Measurements from ENCODE around the gene TMC7.

Gene TMC7

DNA sequence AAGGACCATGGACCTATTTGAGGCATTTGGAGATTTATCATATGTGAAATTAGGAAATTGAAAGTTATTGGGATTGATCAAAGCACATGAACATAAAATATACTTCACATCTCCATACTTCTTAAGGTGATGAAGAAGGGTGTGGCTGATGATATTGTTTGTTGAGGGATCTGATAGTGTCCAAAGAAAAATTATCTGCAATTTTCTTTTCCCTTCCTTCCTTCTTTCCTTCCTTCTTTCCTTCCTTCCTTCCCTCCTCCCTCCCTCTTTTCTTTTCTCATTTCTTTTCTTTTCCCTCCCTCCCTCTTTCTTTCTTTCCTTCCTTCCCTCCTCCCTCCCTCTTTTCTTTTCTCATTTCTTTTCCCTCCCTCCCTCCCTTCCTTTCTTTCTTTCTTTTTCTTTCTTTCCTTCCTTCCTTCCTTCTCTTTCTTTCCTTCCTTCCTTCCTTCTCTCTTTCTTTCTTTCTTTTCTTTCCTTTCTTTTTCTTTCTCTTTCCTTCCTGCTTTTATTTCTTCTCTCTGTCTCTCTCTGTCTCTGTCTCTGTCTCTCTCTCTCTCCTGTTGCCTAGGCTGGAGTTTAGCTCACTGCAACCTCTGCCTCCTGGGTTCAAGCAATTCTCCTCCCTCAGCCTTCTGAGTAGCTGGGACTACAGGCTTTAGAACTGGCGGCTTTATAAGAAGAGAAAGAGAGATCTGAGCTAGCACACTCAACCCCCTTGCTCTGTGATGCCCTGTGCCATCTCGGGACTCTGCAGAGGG lies 109.1 kb downstream of the TMC7 start:
- DNase-seq = no peak

DNA sequence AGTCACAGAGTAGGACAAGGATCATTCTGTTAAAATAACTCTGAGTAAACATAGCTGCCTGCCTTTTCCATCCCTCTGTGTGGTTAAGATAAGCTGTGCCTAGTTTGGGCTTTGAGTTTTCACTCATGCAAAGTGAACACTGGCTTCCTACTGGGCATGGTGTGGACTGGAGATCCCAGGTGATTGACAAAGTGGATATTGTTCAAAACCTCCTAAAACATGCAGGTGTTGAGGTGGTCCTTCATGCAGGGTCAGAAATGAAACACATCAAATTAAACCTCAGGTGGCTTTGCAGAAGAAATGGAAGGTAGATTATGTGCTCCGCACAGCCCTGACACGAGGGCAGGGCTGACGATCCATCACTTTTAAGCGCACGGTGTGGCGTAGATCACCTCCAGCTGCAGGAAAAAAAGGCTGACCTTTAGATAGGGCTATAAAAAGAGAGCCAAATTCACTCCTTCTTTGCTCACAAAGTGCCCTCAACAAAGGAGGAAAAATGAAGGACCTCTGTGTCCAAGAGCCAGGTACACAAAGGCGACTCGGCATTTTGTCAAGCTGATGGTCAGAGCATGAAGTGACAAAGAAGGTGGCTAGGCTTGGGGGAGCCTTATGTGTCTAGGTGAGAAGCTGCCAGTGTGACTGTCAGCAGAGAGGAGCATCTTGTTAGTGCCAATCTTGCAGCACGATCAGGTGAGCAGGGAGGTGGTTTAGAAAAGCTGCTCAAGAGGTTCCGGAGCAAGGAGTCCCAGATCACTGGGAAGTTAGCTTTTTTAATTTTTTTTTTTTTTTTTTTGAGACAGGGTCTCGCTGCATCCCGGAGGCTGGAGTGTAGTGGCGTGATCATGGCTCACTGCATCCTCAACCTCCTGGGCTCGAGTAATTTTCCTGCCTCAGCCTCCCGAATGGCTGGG lies 110.2 kb downstream of the TMC7 start:
- no peak for DNase-seq

DNA sequence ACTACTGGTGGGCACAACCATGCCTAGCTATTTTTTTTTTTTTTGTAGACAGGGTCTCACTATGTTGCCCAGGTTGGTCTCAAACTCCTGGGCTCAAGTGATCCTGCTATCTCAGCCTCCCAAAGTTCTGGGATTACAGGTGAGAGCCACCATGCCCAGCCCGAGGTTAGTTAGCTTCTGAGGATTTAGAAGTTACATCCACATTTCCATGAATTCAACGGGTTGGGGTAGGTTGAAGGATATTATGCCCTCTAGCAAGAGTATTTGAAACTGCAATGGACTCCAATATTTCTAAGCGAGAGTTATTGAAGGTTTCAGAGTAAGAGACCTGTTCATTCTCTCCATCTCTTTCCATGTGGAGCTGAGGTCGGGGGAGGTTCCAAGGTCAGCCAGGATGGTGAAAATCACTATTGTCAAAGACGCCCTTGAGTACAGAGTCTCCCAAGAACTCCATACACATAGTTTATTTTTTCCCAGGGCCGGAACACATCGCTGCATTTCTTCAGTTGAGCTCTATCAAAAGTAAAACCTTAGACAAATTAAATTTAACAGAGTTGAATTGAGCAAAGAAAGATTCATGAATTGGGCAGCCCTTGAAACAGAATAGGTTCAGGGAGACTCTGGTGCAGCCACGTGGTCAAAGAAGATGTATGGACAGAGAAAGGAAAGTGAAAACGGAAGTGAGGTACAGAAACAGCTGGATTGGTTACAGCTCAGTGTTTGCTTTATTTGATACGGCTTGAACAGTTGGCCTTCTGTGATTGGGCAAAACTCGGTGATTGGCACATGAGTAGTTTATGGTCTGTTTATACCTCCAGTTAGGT lies 111.0 kb downstream of the TMC7 start:
- DNase-seq = no peak

DNA sequence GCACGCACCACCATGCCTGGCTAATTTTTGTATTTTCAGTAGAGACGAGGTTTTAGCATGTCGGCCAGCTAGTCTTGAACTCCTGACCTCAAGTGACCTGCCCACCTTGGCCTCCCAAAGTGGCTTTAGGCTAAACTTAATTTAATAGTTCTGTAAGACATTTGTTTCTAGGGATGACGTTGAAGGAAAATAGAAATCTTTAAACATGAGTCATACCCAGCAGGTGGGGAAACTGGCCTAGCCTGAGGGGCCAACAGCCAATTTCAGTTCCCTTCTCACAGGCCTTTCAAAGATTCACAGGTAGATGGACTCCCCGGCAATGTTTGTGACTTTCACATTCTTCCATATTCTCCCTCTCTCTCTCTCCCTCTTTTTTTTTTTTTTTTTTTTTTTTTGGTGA lies 111.9 kb downstream of the TMC7 start:
- no peak for DNase-seq

DNA sequence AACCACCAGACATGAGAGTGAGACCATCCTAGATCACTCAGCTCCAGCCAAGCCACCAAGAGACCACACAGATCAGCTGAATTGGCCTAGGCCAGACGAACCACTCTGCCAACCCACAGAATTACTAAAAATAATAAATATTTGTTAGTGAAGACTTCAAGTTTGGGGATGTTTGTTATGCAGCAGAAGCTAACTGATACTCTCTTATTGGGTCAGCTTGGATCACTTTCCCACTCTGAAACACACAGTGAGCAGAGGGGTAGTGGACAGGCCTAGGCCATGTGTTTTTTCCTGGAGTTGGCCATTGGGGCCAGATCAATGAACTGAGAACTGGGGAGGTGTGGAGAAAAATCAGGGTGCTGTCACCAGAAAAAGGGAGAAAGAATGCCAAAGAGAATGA lies 114.4 kb downstream of the TMC7 start:
- no peak for DNase-seq

DNA sequence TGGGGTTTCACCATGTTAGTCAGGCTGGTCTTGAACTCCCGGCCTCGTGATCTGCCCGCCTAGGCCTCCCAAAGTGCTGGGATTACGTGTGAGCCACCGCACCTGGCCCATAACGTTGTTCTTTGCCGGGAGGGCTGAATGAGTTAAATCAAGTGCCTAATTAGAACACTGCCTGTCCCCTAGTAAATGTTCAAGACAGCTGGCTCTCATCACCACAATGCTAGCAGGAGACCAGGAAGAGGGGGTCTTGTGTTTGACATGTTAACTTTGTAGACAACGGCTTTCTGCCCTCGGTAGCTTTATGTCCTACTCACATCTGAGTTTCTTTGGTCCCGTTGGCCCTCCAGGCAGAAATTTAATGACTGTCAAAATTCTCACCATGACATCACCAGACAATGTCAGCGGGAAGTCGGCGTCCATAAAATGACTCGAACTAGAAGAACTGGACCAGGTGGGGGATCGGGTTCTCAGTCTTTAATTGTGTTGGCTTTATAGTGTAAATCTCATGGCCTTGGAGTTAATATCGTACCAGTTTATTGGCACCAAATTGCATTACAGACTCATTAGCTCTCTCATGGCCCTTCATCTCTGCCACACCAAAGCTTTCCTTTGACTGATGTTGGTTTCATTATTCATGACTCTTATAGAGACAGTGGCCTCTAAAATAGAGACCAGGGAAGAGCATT lies 118.6 kb downstream of the TMC7 start:
- DNase-seq = no peak

DNA sequence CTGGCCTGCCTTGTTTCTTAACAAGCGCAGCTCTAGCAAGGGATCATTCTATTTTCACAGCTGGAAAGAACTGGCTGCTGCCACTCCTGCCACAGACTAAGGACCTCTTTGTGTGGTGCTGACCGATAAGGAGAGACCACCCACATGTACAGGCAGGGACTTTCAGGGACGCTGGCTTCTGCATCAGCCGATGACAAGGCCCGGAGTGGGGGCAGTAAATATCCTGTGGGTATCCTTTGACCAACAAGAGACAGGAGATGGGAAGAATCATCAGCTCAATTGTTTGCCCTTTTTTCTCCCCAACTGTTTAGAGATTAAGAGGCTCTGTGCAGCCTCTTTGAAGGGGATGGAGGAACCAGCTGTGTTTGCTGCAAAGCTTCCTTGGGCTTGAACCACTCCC lies 120.9 kb downstream of the TMC7 start:
- no peak for DNase-seq

DNA sequence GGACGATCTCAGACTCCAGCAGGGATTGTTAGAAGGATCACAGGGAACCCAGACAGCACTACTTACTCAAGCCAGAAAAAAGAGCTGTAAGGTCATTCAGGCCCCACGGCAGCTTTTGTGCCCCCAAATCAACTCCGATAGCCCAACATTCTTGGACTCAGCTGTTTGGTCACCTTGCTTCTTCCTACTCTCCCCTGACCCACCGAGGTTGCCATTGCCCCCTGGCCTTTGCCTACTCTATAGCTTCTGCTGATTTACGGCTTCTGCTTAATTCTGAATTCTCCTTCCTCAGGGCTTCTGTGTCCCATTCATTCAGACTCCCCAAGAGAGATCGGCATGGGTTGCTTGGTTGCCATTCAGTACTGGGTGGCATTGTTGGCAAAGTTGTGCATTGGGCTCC lies 121.4 kb downstream of the TMC7 start:
- DNase-seq = no peak

DNA sequence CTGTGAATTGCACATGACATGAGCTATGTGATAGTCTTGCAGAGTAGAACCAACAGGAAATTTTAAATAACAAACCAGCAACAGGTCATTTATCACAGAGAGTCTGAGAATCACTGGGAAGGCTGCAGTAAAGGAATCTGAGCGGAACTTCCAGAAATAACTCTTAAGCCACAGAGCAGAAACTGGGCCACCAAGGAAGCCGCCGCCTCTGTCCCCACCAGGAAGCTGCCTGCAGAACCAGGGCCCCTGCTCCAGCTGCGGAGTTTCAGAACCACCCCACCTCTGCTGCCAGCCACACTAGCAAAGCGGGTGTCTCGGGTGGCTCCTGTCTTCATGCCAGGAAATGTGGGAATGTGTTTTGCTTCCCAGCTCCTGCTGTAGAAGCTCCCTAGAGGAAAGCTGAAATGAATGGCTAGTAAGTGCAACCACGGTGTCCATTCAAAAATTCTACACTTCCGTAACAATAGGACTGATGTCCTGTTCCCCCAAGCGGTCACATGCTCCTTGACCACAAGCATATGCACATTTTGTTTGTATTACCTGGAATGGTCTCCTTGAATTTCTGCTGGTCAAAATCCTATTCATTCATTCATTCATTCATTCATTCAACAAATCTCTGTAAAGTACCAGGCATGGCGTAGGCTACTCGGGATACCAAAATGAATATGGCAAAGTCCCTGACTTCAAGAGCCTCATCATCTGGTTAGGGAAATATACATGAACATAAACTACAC lies 122.3 kb downstream of the TMC7 start:
- no peak for DNase-seq

DNA sequence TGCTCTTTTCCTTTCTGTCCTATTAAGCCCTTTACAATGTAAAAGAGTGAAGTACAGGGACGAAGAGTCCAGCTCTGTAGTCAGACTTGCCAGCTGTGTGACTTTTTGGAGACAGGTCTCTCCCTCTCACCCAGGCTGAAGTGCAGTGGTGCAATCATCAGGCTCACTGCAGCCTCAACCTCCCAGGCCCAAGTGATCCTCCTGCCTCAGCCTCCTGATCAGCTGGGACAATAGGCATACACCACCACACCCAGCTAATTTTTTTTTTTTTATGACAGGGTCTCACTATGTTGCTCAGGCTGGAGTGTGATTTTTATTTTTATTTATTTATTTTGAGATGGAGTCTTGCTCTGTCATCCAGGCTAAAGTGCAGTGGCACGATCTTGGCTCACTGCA lies 122.9 kb downstream of the TMC7 start:
- no peak for DNase-seq

DNA sequence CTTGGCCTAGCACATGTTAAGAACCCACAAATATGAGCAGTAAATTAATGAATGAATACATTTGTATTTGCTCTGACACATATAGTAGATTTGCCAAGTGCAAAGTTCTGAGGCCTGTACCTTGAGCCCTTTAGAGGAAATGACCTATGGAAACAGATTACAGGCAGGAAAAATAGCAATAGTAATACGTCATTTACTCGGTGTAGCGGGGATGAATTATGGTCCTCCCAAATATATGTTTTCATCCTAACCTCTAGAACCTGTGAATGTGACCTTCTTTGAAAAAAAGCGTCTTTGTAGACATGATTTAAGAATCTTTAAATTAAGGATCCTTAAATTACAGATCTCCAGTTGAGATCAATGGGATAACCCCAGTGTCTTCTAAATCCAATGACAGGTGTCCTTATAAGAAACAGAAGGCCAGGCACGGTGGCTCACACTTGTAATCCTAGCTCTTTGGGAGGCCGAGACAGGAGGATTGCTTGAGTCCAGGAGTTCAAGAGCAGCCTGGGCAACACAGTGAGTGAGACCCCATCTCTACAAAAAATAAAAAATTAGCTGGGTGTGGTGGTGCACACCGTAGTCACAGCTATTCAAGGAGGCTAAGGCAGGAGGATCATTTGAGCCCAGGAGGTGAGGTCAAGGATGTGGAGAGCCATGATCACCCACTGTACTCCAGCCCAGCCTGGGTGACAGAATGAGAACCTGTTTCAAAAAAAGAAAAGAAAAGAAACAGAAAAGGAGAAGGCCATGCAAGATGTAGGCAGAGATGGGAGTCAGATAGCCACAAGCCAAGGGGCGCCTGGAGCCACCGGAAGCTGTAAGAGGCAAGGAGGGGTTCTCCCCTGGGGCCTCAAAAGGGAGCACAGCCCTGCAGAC lies 124.9 kb downstream of the TMC7 start:
- DNase-seq = no peak

DNA sequence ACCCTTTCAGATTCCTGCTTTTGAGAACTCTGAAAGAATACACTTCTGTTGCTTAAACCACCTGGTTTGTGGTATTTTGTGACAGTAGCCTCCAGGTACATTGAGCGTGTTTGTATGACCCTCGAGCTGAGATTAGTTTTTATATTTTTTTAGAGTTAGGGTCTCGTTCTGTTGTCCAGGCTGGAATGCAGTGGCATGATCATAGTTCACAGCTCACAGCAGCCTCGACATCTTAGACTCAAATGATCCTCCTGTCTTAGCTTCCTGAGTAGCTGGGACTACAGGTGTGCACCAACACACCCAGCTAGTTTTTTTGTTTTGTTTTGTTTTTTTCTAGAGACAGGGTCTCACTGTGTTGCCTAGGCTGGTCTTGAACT lies 125.5 kb downstream of the TMC7 start:
- DNase-seq = no peak

DNA sequence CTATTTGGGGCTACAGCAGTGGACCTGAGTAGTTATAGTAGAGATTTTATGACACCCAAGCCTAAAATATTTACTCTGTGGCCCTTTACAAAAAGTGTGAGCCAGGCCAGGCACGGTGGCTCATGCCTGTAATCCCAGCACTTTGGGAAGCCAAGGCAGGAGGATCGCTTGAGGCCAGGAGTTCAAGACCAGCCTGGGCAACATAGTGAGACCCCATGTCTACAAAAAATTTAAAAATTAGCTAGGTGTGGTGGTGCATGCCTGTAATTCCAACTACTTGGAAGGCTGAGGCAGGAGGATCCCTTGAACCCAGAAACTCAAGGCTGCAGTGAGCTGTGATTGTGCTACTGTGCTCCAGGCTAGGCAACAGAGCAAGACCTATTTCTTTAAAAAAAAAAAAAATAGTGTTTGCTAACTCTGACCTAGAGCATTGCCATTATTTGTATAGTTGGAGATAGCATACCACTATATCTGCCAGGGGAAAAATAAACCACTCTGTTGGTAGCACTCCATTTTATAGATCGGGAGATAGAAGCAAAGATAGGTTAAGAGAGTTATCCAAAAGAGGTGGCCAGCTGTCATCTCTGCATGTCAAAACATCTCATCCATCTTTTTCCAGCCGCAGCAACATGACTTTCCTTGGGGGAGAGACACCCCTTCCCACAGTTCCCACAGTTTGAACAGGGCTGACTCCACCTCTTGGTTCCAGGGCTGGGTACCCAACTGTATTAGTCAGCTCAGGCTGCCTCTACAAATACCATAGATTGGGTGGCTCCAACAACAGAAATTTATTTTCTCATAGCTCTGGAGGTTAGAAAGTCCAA lies 127.0 kb downstream of the TMC7 start:
- DNase-seq = no peak

DNA sequence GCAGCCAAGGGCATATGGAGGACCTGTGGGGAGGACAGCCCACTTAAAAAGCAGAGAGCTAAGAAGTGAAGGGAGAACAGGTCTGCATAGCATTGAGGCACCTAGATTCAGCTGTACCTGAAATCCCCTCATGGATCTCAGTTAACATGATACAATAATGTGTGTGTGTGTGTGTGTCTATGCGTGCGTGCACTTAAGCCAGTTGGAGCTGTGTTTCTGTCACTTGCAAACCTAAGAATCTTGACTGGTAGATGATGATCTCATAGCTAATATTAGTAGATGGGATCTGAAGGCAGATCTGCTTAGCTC lies 128.3 kb downstream of the TMC7 start:
- DNase-seq = no peak
